ENCODE results near the gene SRSF12.
"Not testable (repeated sequence)": the region's sequence is repeated elsewhere in the genome, so short reads cannot be mapped to it uniquely, and the experiment has no call there.

SRSF12 gene

GRCh38 chr6:89139509-89140346 lies 21.9 kb upstream of the SRSF12 start:
- DNase-seq (ENCODE audit: low read depth), result no peak
- no peak overlapping the region for H3K4me3 ChIP-seq (ENCODE audit: low read depth, low read length)
- TF ChIP-seq CTCF (IDR thresholded peaks at IDR 0.05; ENCODE audit: low read depth, low read length, missing control alignments), result no peak
- in situ Hi-C loops (cut with HindIII; ENCODE audit: low sequenced_read_pairs), result no loop called here

GRCh38 chr6:89138173-89138572 lies 20.3 kb upstream of the SRSF12 start:
- in situ Hi-C loops (cut with HindIII; ENCODE audit: low sequenced_read_pairs), result no loop called here
- DNase-seq (ENCODE audit: low read depth), result no peak
- H3K4me3 ChIP-seq (ENCODE audit: low read depth, low read length), result no peak overlapping the region
- TF ChIP-seq CTCF (IDR thresholded peaks at IDR 0.05; ENCODE audit: low read depth, low read length, missing control alignments), result no peak

- H3K4me3 ChIP-seq (ENCODE audit: low read depth, low read length), result no peak overlapping the region
- no peak for DNase-seq (ENCODE audit: low read depth)
- TF ChIP-seq CTCF (IDR thresholded peaks at IDR 0.05; ENCODE audit: low read depth, low read length, missing control alignments), result no peak
- in situ Hi-C loops (cut with HindIII; ENCODE audit: low sequenced_read_pairs), result no loop called here
Observed at GRCh38 chr6:89134723-89135122, 16.9 kb upstream of the SRSF12 start.

- H3K4me3 ChIP-seq (ENCODE audit: low read depth, low read length), result no peak overlapping the region
- no peak for DNase-seq (ENCODE audit: low read depth)
- no peak for TF ChIP-seq CTCF (IDR thresholded peaks at IDR 0.05; ENCODE audit: low read depth, low read length, missing control alignments)
- in situ Hi-C loops (cut with HindIII; ENCODE audit: low sequenced_read_pairs), result no loop called here
Observed at GRCh38 chr6:89133981-89134380, 16.1 kb upstream of the SRSF12 start.

GRCh38 chr6:89132057-89132456 lies 14.2 kb upstream of the SRSF12 start:
- H3K4me3 ChIP-seq (ENCODE audit: low read depth, low read length), result no peak overlapping the region
- no peak for TF ChIP-seq CTCF (IDR thresholded peaks at IDR 0.05; ENCODE audit: low read depth, low read length, missing control alignments)
- DNase-seq (ENCODE audit: low read depth), result no peak
- in situ Hi-C loops (cut with HindIII; ENCODE audit: low sequenced_read_pairs), result no loop called here

GRCh38 chr6:89131599-89131998 lies 13.7 kb upstream of the SRSF12 start:
- in situ Hi-C loops (cut with HindIII; ENCODE audit: low sequenced_read_pairs), result no loop called here
- no peak for DNase-seq (ENCODE audit: low read depth)
- no peak for TF ChIP-seq CTCF (IDR thresholded peaks at IDR 0.05; ENCODE audit: low read depth, low read length, missing control alignments)
- H3K4me3 ChIP-seq (ENCODE audit: low read depth, low read length), result no peak overlapping the region

GRCh38 chr6:89128256-89128671 lies 10.4 kb upstream of the SRSF12 start:
- DNase-seq (ENCODE audit: low read depth); in situ Hi-C loops (cut with HindIII; ENCODE audit: low sequenced_read_pairs); H3K4me3 ChIP-seq (ENCODE audit: low read depth, low read length): not testable (repeated sequence)

Measured in astrocyte of the cerebellum (primary cell).